HuH-7.5 (cell line): ENCODE results near the gene SH3PXD2B.
"Not testable (repeated sequence)": the region's sequence is repeated elsewhere in the genome, so short reads cannot be mapped to it uniquely, and the experiment has no call there.

Experiments used
- DNase-seq: peaks from one replicate; pipeline ENCODE4 v3.0.0; 2011; ENCODE audit warnings: low spot score

SH3PXD2B gene

GRCh38 chr5:172399826-172400225 is 54.5 kb downstream of the SH3PXD2B start:
- no peak for DNase-seq

DNA sequence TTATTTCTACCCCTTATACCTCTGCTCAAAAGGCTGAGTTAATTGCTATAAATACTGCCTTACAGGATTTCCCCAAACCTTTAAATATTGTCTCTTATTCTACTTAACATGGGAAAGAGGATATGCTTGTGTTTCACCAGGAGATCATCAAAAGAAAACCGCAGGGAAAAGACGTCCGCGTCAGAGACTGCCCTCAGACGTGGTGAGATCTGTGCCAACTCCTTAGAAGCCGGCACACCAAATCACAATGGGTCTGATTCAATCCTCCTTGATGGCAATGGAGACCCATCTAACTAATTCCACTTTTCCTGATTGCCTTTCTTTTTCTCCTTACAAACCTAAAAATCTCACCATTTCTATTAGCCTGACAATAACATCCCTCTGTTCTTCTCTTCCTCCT is 55.0 kb downstream of the SH3PXD2B start:
- no peak for DNase-seq

- not testable (repeated sequence) for DNase-seq
Observed at GRCh38 chr5:172398645-172399044, 55.7 kb downstream of the SH3PXD2B start.

GRCh38 chr5:172396994-172397393 is 57.3 kb downstream of the SH3PXD2B start:
- not testable (repeated sequence) for DNase-seq

DNA sequence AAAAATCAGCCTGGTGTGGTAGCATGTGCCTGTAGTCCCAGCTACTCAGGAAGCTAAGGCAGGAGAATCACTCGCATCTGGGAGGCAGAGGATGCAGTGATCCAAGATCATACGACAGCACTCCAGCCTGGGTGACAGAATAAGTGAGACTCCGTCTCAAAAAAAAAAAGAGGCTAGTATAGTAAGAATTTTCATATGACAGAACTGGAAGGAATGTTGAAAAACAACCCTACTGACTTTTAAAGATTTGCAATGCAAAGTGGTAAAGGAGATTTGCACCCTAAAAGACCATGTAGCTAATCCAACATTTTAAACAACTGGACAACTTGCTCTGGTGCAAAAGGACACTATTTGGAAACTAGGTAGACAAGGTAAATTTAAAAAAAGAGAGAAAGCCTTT is 58.1 kb downstream of the SH3PXD2B start:
- no peak for DNase-seq

DNA sequence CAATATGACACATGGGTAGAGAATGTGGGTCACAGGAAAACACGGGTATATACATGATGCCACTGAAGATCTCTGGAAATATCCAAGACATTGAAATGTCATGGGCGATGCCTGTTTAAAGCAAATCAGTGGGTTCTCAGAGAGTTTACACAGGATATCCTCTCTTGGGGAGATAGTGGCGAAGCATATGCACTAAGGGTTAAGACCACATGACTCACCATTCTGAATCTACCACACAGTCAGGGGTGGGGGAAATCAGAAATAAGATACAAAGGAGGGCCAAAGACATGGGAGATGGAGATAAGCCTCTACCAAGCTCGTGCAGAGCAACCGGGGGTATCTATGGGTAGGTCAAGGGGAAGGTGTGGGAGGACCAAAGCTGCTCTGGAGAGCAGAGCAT is 58.8 kb downstream of the SH3PXD2B start:
- no peak for DNase-seq

- DNase-seq = no peak
Observed at GRCh38 chr5:172389578-172390112, 64.7 kb downstream of the SH3PXD2B start.

DNA sequence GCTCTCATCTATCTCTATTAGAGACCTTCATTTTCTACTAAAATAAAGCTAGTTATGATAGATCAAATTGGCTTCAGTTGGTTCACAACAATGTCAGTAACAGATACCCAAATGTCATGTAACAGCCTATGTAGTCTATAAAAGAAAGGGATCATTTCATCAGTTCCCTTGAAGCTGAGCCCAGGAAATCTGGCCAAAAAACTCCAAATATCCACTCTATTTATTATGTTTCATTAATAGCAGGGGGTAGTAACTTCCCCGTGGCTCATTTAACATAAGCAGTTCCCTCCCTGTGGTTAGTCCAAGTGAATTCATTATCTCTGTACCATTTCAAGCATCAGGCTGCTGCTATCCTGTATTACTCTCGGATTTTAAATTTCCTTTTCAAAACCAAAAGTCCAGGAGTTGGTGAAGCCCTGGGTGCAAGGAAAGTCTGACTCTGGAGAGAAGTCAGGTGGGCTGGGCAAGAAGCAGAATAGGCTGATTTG is 66.0 kb downstream of the SH3PXD2B start:
- no peak for DNase-seq

DNA sequence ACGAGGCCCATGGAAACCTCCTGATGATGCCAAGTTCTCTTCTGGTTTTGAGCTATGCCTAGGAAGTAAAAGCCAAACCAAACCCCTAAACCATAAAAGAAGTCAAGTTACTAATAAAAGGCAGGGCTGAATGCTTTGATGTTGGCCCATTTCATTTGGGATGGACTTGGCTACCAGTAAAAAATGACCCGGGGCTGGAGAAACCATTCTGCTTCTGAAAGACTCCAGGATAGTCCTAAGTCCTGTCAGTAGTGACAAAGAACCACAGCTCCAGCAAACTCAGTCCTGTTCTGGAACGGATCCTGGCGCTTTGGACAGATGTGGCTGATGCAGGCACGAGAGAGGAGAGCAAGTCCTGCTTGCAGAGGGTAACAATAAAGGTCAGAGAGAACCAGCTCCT is 68.6 kb downstream of the SH3PXD2B start:
- DNase-seq = no peak

DNA sequence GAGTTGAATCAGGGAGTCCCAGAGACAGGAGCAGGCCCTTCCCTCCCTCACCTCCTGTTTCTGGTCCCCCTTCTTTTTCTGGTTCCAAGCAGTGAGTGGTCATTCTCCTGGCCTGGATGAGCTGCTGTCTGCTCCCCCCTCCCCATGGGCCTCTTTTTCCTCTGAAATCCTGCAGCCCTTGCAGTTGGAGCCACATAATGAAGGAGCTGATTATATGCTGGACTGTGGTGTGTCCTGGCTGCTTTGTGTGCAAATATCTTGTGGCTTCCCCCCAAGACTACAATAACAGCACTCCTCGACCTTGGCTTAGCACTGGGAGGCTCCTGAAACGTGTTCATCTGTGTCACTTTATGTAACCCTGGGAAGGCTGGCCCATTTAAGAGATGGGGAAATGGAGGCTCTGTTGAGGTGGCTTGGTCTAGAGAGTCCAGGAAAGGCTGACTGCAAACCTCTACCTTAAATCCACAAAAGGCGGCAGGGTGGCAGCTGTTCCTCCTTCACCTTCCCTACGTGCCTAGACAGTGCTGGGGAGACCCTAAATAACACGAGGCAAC is 69.2 kb downstream of the SH3PXD2B start:
- DNase-seq = no peak

GRCh38 chr5:172383191-172383802 is 71.0 kb downstream of the SH3PXD2B start:
- peak; percentile 39 for DNase-seq

DNA sequence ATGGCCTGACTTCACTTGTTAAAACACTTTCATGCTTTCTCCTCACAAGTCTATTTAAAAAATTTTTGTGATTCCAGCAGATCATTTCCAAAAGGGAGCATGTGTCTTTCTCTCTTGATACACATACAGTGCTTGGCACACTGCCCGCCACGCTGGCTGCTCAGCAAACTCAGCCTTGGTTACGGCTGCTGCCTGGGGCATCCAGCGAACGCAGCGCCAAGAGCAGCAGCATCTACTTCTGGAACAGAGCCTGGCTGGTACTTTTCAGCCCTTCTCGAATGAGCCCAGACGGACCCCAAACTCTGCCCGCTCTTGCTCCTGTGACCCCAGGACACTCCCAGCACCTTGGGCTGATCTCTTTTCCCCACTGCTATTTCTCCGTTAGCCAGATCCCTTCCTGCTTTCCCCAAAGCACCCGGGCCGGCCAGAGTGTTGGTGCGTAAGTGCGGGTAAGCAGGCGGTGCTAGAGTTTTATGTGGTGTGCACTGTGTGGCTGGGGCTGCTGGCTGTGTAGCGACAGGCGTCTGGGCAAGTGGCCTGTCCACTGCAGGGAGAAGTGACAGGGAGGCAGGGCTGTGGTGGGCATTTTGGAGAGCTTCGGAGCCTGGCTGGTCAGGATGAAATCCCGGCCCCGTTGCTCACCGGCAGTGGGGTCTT is 73.2 kb downstream of the SH3PXD2B start:
- no peak for DNase-seq

- no peak for DNase-seq
Observed at GRCh38 chr5:172380301-172380986, 73.9 kb downstream of the SH3PXD2B start.

- DNase-seq = no peak
Observed at GRCh38 chr5:172379481-172379880, 74.8 kb downstream of the SH3PXD2B start.

GRCh38 chr5:172377856-172378255 is 76.5 kb downstream of the SH3PXD2B start:
- no peak for DNase-seq

- no peak for DNase-seq
Observed at GRCh38 chr5:172377438-172377837, 76.9 kb downstream of the SH3PXD2B start.

- DNase-seq = no peak
Observed at GRCh38 chr5:172374783-172375182, 79.5 kb downstream of the SH3PXD2B start.

DNA sequence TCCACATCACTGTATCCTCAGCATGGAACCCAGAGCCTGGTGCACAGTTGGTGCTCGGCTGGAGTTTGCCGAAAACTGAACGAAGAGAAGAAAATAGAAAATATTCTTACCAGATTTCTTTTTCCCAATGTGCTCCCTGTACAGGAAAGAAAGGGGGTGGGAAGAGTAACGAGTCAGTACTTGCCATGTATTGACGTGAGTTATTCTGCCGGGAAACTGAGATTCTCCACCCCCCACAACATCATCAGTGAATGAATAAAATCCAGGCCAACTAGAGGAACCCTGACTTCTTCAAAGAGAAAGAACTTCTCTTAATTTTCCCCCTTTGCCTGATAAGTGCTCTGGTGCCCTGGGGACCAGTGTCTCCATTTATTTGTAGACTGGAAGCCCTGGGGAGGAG is 80.6 kb downstream of the SH3PXD2B start:
- no peak for DNase-seq

DNA sequence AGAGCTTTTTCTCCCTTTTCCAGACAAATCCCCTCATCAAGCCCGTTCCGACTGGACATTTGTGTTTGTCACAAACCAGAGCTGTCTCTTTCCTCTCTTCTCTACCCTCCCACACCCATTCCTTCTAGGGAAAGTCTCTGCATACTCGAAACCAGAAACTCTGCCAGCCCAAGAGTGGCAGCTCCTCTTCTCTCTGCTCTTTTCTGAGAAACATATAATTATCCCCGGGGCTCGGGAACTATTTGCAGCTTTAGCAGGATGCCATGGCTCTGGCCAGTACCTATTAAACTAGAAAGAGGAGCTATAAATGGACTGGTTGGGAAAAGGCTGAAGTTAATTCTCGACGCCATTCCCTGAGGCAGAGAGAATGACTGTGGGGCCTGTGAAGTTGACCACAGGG is 82.6 kb downstream of the SH3PXD2B start:
- DNase-seq = no peak

GRCh38 chr5:172370648-172371545 is 83.4 kb downstream of the SH3PXD2B start:
- DNase-seq = no peak

DNA sequence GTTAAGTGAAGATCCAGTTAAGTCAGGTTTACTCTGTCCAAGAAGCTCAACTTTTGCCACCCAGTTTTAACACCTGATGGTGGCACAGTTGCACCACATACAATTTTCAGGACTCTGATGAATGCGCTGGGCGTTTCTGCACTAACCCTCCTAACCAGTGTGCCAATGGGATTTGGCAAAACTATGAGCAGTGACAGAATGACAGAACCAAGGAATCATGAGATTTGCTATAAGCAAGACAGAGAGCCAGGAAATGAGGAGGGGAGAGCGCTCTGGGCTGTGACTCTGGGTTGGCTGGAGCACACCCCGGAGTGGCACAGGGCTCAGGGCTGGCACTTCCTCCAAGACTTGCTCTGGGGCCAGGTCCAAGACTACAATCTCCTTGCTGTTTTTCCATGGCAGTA is 84.1 kb downstream of the SH3PXD2B start:
- no peak for DNase-seq

GRCh38 chr5:172368699-172369098 is 85.6 kb downstream of the SH3PXD2B start:
- not testable (repeated sequence) for DNase-seq
